CD4-positive, alpha-beta T cell treated with Interleukin-17A for 1 hour (primary cell): Measurements from ENCODE around the gene TMPRSS11F.

Experiments
- DNase-seq: peaks from one replicate; pipeline ENCODE4 v3.0.0-alpha.2; 2020

The TMPRSS11F gene

DNA sequence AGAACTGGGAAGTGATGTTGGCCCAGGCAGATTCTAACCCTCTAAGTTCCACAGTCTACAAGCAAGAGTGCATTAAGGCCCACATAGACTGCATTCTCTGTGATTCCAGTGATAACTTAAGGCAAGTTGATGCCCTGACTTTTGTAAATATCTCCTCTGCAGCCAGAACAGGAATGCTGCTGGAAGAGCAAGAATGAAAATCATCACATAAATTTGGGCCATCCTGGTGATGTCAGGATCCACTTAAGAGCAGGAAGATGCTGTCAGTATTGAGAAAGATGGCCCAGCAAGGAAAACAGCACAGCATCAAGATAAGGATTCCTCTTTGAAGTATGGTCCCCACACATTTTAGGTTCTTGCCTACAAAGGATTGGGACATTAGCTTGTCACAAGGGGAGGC lies 52.4 kb downstream of the TMPRSS11F start:
- no peak for DNase-seq

DNA sequence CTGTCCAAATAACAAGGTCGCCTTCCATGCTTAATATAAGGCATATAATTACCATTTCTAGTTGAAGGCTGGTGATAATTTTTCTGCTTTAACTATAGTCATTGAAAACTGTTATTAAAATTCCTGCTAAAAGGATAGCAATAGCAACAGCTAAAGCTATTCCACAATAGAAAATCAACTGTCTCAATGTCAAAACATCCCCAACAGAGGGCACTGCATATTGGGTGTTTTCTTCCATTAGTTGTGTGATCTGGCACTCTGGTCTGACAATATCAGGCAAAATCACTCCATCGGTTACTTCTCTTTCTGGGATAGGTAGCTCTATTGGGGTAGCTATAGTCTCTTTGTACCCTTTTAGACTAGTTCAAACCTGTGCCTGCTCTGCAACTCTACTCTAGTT lies 53.5 kb downstream of the TMPRSS11F start:
- DNase-seq = no peak

DNA sequence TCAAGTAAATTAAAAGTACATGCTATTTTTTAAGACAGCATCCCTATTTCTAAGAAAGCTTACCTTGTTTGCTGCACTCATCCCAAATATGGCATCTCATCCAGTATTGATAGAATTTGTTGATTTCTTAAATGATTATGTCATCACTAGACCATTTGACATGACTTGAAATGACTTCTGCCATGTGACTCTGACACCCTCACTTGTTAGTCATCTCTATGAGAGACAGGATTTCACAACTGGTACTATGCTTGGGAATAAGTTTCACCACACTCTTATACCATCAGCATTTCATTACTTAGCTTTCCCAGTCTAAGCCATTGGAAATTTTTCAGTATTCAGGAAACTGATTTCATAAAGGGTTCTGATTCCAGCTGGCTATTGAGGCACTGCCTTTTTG lies 55.3 kb downstream of the TMPRSS11F start:
- no peak for DNase-seq

DNA sequence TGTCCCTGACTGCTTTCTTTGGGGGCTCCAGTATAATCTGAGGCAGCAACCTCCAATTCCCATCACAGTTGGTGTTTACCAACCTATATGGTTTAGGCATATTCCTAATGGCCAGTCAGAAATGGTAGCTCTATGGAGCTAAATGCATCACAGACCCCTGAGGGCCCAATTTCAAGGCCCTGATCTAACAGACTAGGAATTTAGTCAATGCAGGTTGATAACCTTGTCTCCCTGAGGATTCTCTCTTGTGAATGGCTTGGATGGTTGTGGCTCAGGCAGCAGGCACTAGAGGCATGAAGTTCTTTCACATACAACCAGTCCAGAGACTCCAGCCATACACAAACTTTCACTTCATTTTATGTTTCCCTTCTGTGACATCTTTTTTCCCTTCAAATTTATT lies 59.4 kb downstream of the TMPRSS11F start:
- DNase-seq = no peak

DNA sequence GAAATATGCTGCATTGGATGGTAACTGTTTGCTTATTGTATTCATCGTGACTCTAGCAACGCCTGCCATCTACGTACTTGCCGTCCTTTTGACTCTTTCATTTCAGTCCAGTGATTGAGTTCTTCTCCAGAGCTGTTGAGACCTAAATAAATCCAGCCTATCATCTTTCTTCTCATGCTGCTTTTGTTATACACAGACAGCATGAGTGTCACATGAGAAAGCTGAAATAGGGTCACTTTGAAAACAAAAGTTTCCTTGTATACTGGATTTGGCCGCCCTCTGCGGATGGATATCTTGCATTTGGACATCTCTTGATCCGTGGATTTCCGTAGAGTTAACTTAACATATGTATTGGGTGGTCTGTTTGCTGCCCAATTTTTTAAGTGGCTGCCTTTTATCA lies 67.2 kb downstream of the TMPRSS11F start:
- DNase-seq = no peak

DNA sequence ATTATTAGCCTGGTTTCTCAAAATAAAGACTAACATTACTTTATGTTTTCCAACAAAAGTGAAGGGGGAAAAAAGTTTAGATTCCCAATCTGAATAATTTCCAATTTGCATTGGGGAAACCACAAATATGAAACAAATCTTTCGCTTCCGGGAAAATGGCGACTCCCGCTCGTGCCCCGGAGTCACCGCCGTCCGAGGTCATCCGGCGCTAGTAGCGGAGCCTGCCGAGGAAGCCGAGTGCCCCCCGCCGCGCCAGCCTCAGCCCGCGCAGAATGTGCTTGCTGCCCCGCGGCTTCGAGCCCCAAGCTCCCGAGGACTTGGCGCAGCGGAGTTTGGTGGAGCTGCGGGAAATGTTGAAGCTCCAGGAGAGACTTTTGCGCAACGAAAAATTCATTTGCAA lies 91.4 kb downstream of the TMPRSS11F start:
- no peak for DNase-seq

DNA sequence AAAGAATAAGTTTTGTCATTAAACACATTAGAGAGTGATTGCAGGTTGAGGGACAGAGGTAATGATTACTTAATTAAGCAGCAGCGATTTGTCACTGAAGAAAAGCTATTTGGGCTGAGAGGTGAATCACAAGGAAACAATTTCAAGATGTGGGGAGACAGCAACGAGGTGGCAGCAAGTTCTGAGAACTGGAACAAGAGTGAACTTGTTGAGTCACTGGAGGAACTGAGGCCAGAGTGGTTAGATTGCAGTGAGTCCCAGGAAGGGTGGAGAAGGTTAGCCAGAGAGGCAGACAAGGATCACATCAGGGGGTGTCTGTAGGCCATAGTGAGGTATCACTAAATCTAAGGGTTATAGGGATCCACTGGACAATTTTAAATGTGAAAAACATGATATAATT lies 108.5 kb downstream of the TMPRSS11F start:
- no peak for DNase-seq

DNA sequence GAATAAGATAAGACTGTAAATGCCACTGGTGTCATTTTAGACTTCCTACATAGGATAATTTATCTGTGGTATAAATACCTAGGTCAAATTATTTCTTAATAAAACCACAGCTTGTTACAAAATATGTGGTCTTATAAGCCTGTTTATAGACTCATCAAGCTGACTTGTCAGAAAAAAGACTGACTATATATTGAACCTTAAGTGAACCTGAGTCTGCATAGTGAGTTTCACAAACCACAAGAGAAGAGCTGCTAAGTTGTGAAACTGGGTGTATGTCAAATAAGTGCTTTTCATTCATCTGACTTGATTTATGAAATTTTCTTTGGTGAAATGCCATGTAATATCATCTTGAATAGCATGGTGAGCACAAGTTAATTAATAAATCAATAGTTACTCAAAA lies 118.0 kb downstream of the TMPRSS11F start:
- no peak for DNase-seq
